CD4-positive, alpha-beta T cell treated with Interleukin-21 for 1 hour (primary cell): ENCODE results near the gene RER1.

Source experiments
- DNase-seq: peaks from one replicate; pipeline ENCODE4 v3.0.0-alpha.2; 2020

RER1 gene

DNA sequence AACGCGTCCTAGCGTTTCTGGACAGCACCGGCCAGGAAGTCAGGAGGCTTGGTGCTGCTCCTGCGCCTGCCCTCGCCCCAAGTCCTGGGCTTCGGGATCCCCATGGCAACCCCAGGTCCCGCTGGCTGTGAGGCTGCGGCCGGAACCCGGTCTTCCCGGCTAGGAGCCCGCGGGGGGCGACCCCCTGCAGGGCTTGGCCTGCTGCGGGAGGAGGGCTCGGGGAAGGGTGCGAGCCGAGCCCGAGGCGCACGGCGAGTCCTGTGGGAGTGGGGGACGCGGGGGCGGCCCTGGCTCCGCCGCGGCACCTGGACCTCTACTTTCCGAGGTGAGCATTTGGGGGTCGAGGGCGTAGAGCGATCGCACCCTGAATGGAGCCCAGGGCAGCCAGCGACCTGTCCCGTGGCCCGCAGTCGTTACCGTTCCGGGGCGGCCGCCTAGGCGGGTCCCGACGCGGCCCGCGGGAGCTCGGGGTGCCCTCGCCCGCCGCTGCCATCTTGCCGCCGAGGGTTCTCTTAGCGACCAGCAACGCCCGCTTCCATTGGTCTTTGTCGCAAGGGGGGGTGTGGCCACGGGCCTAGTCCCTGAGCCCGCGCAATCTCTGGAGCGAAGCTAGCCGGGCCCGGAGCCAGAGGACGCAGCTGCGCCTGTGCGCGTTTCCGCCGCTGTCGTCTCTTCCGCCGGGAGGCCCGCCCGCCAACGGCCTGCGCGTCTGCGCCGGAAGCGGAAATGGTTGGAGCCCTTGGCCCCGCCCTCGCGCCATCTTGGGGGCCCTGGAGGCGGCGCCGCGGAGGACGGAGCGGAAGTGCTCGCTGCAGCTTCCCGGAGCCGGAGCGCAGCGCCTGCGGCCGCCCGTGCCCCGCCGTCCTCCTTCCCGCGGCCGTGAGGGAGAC, at the start of gene RER1, which contains the start of gene MORN1:
Gene RER1, plus strand, starts transcription at position 801 of the 890 bp plus-strand sequence. CDS start 3,950 bp downstream, outside the sequence.
Gene MORN1, minus strand, starts transcription at position 514 of the 890 bp plus-strand sequence. Its CDS starts 21 bp downstream, at position 493.
- DNase-seq, result peak; percentile 99

DNA sequence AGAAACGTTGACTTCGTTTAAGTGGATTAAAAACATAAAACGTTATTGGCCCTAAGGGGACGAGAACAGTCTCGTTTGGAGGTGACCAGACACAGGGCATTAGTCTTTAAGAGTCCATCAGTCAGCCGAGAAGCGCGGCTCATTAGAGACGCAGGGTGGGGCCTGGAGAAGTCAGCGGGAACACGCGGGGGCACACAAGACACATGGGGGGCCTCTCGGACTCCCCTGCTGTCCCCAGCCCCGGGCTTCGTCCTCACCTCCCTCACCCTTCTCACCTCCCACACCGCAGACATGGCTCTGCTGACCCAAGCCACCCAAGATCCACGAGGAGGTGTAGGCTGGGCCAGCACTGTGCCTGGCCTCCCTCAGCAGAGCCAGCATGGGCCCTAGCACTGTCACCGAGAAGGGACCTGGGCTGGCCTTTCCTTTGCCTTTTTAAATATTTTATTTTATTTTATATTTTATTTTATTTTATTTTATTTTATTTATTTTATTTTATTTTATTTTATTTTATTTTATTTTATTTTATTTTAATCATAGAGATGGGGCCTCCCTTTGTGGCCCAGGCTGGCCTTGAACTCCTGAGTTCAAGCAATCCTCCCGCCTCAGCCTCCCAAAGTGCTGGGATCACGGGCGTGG, 49.1 kb upstream of the RER1 start:
- no peak for DNase-seq

GRCh38 chr1:2343023-2343935, 48.4 kb upstream of the RER1 start:
- DNase-seq, result no peak

GRCh38 chr1:2344121-2344681, 47.4 kb upstream of the RER1 start:
- DNase-seq, result no peak

DNA sequence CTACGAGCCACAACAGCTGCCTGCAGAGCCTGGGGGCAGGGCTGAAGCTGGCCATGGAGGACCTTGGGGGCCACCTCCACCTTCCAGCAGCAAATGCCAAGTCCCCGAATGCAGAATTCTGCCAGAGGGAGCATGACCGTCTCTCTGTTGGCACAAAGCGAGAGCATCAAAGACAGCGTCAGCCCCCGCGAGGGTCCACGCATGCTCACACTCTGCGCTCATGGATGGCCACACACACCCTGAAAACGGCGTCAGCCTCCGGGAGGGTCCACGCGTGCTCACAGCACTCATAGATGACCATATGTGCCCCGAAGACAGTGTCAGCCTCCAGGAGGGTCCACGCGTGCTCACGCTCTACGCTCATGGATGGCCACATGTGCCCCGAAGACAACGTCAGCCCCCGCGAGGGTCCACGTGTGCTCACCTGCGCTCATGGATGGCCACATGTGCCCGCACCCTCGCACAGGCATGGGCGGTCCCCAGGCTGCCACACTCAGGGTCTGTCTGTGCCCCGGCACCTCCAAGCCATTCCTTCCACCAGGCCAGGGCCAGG, 46.8 kb upstream of the RER1 start:
- no peak for DNase-seq

GRCh38 chr1:2345297-2346075, 46.2 kb upstream of the RER1 start:
- no peak for DNase-seq

DNA sequence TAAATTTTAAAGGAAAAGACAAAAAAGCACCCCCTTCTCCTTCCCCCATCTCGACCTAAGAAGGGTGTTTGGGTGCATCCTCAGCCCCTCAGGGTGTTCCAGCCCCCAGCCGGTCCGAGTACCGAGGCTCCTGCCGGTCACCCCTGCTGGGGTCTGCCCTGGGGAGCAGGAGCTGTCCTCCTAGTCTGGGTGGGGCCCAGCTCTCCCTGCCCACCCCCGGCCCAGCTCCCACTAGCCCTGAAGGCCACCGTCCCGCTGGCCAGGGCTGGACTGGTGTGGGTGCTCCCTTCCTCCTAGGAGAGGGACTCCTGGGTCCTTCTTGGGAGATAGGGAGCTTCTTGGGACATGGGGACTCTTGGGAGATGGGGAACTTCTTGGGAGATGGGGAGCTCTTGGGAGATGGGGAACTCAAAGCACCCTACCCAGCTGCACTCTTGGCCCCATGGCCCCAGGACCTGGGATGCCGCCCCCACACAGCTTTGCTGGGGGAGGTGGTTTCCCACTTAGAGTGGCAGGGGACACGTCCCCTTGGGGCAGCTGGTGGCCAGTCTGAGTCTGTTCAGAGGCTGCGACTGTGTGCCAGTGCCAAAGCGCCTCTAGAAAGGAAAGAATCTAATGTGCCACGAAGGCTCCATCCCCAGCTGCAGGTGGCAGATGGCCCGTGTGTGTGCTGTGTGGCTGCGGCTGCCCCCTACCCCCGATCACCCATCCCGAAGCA, 44.8 kb upstream of the RER1 start:
- DNase-seq, result no peak

DNA sequence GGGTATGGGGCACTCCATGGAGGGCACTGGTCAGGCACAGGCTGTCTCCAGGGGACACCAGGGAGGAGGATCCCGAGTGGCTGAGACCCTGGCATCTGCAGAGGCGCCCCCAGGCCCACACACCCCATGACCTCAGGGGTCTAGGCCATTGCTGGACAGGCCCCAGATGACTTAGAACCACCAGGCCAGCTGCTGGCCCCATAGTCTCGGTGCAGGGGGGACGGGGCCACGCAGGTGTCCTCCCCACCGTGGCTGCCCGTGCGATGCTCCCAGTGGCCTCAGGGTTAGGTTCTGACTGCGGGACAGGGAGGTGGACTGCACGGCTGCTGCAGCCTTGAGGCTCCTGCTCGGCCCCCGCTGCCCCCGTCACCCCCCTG, 44.2 kb upstream of the RER1 start:
- DNase-seq, result no peak

- DNase-seq, result no peak
These were observed 43.7 kb upstream of the RER1 start for GRCh38 chr1:2347896-2348295.

GRCh38 chr1:2348346-2349325, 43.0 kb upstream of the RER1 start:
- no peak for DNase-seq

GRCh38 chr1:2349806-2350205, 41.8 kb upstream of the RER1 start:
- no peak for DNase-seq

GRCh38 chr1:2350501-2350900, 41.1 kb upstream of the RER1 start:
- no peak for DNase-seq

- no peak for DNase-seq
These were observed 40.6 kb upstream of the RER1 start for GRCh38 chr1:2350911-2351655.

DNA sequence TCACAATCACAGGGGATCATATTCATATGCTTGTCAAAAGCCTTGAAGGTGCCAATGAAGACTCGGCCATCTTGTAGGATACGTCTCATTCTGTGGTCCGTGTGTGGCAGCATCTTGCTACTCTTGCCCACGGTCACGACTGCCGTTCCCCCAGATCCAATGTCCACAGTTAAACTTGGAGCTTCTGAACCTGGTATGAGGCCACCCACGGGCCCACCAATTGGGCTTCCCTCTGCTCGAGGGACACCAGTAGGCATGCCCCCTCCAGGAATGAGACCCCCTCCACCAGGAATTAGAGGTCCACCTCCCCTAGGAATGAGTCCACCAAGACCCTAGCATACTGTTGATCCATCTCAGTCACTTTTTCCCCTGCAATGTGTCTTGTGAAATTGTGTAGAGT, 39.9 kb upstream of the RER1 start:
- DNase-seq, result no peak

DNA sequence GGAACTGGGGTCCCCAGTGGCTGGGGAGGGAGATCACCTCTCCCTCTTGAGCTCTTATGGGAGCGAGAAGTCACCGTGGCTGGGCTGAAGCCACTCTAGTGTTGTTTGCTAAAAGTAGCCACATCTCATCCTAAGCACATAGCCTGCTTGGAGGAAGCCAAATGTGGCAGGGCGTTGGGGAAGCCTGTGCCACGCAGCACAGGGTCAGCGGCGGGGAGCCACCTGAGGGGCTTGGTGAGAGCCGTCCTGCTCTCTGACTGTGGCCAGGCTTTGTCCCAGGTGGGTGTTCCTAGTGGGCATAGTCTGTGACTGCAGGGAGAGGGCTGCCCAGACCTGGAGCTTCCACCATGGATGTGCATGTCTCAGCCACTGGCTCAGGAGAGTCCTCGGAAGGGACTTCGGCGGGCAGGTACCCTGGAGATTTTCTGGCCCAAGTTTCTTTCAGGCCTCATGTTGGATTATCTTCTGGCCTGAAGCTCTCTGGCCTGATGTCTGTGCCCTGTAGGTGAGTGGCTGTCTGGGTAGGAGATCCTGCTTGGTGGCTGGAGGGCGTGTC, 39.2 kb upstream of the RER1 start:
- DNase-seq, result no peak

- DNase-seq, result no peak
These were observed 38.6 kb upstream of the RER1 start for GRCh38 chr1:2352897-2353550.

GRCh38 chr1:2353551-2354438, 37.8 kb upstream of the RER1 start:
- DNase-seq, result no peak
